ENCODE data around the gene PSMB1.

DNA sequence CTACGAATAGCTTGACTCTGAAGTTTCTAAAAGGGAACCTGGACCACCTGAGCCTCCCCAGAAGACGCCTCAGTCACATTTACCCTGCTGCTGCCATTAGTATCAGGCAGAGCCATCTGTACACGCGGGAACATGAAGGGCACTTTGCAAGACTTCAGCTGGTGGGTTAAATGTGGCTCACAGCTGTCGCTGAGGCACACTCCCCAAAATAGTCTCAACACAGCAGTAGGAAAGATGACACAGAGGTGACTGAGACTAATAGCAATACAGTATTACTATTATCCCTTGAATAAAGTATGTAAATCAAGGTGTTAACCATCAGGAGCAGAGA lies 29.0 kb downstream of the PSMB1 start:
- TF ChIP-seq, protein P1, sequence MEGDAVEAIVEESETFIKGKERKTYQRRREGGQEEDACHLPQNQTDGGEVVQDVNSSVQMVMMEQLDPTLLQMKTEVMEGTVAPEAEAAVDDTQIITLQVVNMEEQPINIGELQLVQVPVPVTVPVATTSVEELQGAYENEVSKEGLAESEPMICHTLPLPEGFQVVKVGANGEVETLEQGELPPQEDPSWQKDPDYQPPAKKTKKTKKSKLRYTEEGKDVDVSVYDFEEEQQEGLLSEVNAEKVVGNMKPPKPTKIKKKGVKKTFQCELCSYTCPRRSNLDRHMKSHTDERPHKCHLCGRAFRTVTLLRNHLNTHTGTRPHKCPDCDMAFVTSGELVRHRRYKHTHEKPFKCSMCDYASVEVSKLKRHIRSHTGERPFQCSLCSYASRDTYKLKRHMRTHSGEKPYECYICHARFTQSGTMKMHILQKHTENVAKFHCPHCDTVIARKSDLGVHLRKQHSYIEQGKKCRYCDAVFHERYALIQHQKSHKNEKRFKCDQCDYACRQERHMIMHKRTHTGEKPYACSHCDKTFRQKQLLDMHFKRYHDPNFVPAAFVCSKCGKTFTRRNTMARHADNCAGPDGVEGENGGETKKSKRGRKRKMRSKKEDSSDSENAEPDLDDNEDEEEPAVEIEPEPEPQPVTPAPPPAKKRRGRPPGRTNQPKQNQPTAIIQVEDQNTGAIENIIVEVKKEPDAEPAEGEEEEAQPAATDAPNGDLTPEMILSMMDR (IDR thresholded peaks at IDR 0.05; ENCODE audit: low read length), result no peak
- TF ChIP-seq EZH2 (optimal IDR thresholded peaks at IDR 0.05; ENCODE audit: low read depth, low read length) (no peak), EZH2phosphoT487 (IDR thresholded peaks at IDR 0.05; ENCODE audit: low read length) (no peak)
